HepG2 (cell line): ENCODE measurements around the gene CYP19A1. TPM values are rescaled to one million over a fixed set of nuclear protein-coding genes. Genes with fewer than 3 reads are reported as not detected.

ENCODE experiments used
- ATAC-seq: fragments of 200-7000 bp; cut with Tn5 transposase; 3 replicates; pipeline ENCODE4 v1.9.1; 2020; ENCODE audit warnings: mild to moderate bottlenecking, moderate library complexity
- BruUV-seq: library from RNA; stranded (reverse); fragments of 400-500 nt; replicated peaks from 2 replicates; lab custom pipeline; 2021; lab: Mats Ljungman, UMichigan
- CTCF ChIA-PET: fragments of 300-600 bp; formaldehyde crosslinking; extraction: SDS; loops from one replicate; lab custom pipeline; 2021; ENCODE audit warnings: low total read pairs, inconsistent platforms, low intra/inter-chr PET ratio; lab: Yijun Ruan, JAX
- POLR2A ChIA-PET: fragments of 350-600 bp; sonication (Branson Sonifier 250); formaldehyde crosslinking; loops from one replicate; lab custom pipeline; 2020; ENCODE audit warnings: antibody characterized with exemption, inconsistent platforms; lab: Yijun Ruan, JAX
- DNase-seq: peaks from one replicate; pipeline ENCODE4 v3.0.0-alpha.2; 2015; ENCODE audit warnings: low spot score
- FAIRE-seq: peaks from 3 replicates; lab custom pipeline; 2011; peaks lifted over from hg19 to GRCh38; lab: Jason Lieb, UNC
- H2AFZ ChIP-seq: one replicate; pipeline ENCODE4 v1.6.1; 2011; ENCODE audit warnings: low read length, inconsistent platforms
- H3K27ac ChIP-seq: fragments of 300-600 bp; 3 replicates; pipeline ENCODE4 v1.8.0; 2011; ENCODE audit warnings: mixed run types, mild to moderate bottlenecking, mixed read lengths, low read length, inconsistent platforms; ENCODE audit not compliant: insufficient read depth; ENCODE audit errors: extremely low read length
- H3K27me3 ChIP-seq, 2 experiments: fragments of 200-600 bp in 1 of 2; 2 replicates in 1 of 2; 3 replicates in 1 of 2; pipeline versions ENCODE4 v1.6.0 to v1.8.0; 2011; ENCODE audit warnings: low read length in 2 of 2, mild to moderate bottlenecking in 2 of 2, moderate library complexity in 2 of 2, inconsistent platforms in 1 of 2; ENCODE audit not compliant: insufficient read depth in 2 of 2, control insufficient read depth in 1 of 2
- H3K36me3 ChIP-seq, 2 experiments: fragments of 200-600 bp in 1 of 2; replicated peaks in 1 of 2; 2 replicates in 1 of 2; 3 replicates in 1 of 2; pipeline versions ENCODE4 v1.5.1 to v1.8.0; 2011; ENCODE audit warnings: low read length in 2 of 2, inconsistent platforms in 1 of 2; ENCODE audit not compliant: insufficient read depth in 2 of 2, control insufficient read depth in 1 of 2
- H3K4me1 ChIP-seq: 2 replicates; pipeline ENCODE4 v1.5.1; 2012; ENCODE audit warnings: low read length, inconsistent platforms; ENCODE audit not compliant: insufficient read depth
- H3K4me2 ChIP-seq: 2 replicates; pipeline ENCODE4 v1.6.0; 2011; ENCODE audit warnings: low read depth, low read length, inconsistent platforms
- H3K4me3 ChIP-seq, 3 experiments: fragments of 200-600 bp in 1 of 3; sonication (generic), shearing (Covaris generic) in 1 of 3; replicated peaks in 1 of 3; 2 replicates each; pipeline ENCODE4 v1.5.1; 2011 to 2016; ENCODE audit warnings: low read length in 3 of 3, inconsistent platforms in 2 of 3, low read depth in 2 of 3, mild to moderate bottlenecking in 2 of 3, control low read depth in 1 of 3, mixed read lengths in 1 of 3; ENCODE audit not compliant: insufficient read depth in 1 of 3
- H3K79me2 ChIP-seq: one replicate; pipeline ENCODE4 v1.6.1; 2011; ENCODE audit warnings: low read length, inconsistent platforms; ENCODE audit not compliant: insufficient read depth
- H3K9ac ChIP-seq: 2 replicates; pipeline ENCODE4 v1.6.0; 2011; ENCODE audit warnings: mild to moderate bottlenecking, low read depth, low read length, inconsistent platforms; ENCODE audit not compliant: insufficient read depth
- H3K9me3 ChIP-seq: 2 replicates; pipeline ENCODE4 v1.5.1; 2012; ENCODE audit warnings: mild to moderate bottlenecking, low read length
- H4K20me1 ChIP-seq: 2 replicates; pipeline ENCODE4 v1.6.0; 2011; ENCODE audit warnings: inconsistent platforms, mild to moderate bottlenecking, low read length, moderate library complexity; ENCODE audit not compliant: insufficient read depth
- FOSL1 ChIP-seq: sonication (generic); formaldehyde crosslinking; IDR thresholded peaks from 2 replicates; pipeline ENCODE4 v1.9.0; 2021; ENCODE audit warnings: missing genetic modification reagents, borderline replicate concordance
- HNRNPH1 ChIP-seq: fragments of 200-400 bp; formaldehyde crosslinking; optimal IDR thresholded peaks from 2 replicates; pipeline ENCODE3; 2017; ENCODE audit warnings: mild to moderate bottlenecking, low read depth, low read length
- SIX4 ChIP-seq: sonication (generic); formaldehyde crosslinking; IDR thresholded peaks from 2 replicates; pipeline ENCODE4 v1.4.0; 2020; ENCODE audit warnings: missing genetic modification reagents
- ZFP36L1 ChIP-seq: sonication (generic); formaldehyde crosslinking; IDR thresholded peaks from 2 replicates; pipeline ENCODE4 v1.8.0; 2022; ENCODE audit warnings: mild to moderate bottlenecking, missing genetic modification reagents, moderate library complexity
- ZNF24 ChIP-seq: fragments of 450-650 bp; IDR thresholded peaks from 2 replicates; pipeline ENCODE4 v1.6.1; 2017; ENCODE audit warnings: antibody characterized with exemption, mild to moderate bottlenecking
- ZNF660 ChIP-seq: sonication (generic); formaldehyde crosslinking; IDR thresholded peaks from 2 replicates; pipeline ENCODE4 v1.5.1; 2020; ENCODE audit warnings: mild to moderate bottlenecking, low read depth, missing genetic modification reagents, borderline replicate concordance
- ZNF792 ChIP-seq: IDR thresholded peaks from 2 replicates; pipeline ENCODE4 v1.6.1; 2016
- ZNF850 ChIP-seq: sonication (generic); formaldehyde crosslinking; conservative IDR thresholded peaks from 2 replicates; pipeline ENCODE4 v1.9.0; 2021; ENCODE audit warnings: mild to moderate bottlenecking, missing genetic modification reagents
- WGBS: methylation state at CpG from one replicate; pipeline ENCODE4 v1.1.6; 2017; ENCODE audit warnings: low lambda C conversion rate; 5-methylcytosine and 5-hydroxymethylcytosine counted together
- in situ Hi-C: cut with HindIII; loops from 2 replicates; pipeline ENCODE4 v1.10.0; 2017; ENCODE audit warnings: low pct_unique_long_range_greater_than_20kb; ENCODE audit not compliant: extremely low pct_ligation_motif_present
- intact Hi-C: fragments of 100-400 bp; cut with micrococcal nuclease; formaldehyde crosslinking; loops from one replicate; pipeline ENCODE4 v1.10.0; 2022; ENCODE audit not compliant: unreplicated experiment
- polyA plus RNA-seq, 8 experiments: library from polyadenylated mRNA; depleted of rRNA in 3 of 8; stranded (reverse) in 7 of 8; unstranded in 1 of 8; fragments of >200 nt; fragmentation: Illumina TruSeq in 4 of 8; extraction: Trizol in 4 of 8; gene quantifications; 2 replicates each; pipeline versions ENCODE4 v1.2.1 to v1.2.3, GENCODE V29; 2011 to 2016; ENCODE audit warnings: low read depth in 4 of 8, missing spikeins in 1 of 8, mixed read lengths in 1 of 8; ENCODE audit not compliant: insufficient read depth in 1 of 8
- total RNA-seq, 5 experiments: library from RNA; depleted of rRNA; stranded (reverse); fragments of >200 nt; fragmentation: Illumina TruSeq; extraction: Trizol; gene quantifications; 2 replicates each; pipeline ENCODE4 v1.2.3, GENCODE V29; 2016; ENCODE audit warnings: low read depth in 1 of 5

CYP19A1 gene
- total and polyA plus RNA-seq, 2 of the 13 experiments (the other 11 are each of a cell fraction or from before 2014, with no cell fraction given): 10.9 to 23.0 TPM

GRCh38 chr15:51180011-51180410 lies 158.4 kb downstream of the CYP19A1 start:
- 81% methylated on average over 3 of the region's 3 CpGs for WGBS
- ChIA-PET CTCF (no interaction called here), POLR2A (no interaction called here)
- H3K79me2 ChIP-seq: no peaks in the 10 kb centered on the region
- H3K36me3 ChIP-seq: no peaks in the 10 kb centered on the region
- in situ Hi-C loops: no loop called here
- FAIRE-seq (no peak), ATAC-seq (no peak)
- H3K27ac ChIP-seq: no peak overlapping the region
- H3K4me3 ChIP-seq: no peak overlapping the region
- H4K20me1 ChIP-seq: no peaks in the 10 kb centered on the region
- no TSS peak for BruUV-seq
- no peak overlapping the region for H2AFZ ChIP-seq
- H3K4me2 ChIP-seq: no peak overlapping the region
- TF ChIP-seq SIX4 (no peak), ZNF850 (CRISPR knock-in tag) (no peak), ZFP36L1 (CRISPR knock-in tag) (no peak)
- TF ChIP-seq, all 625 proteins: peak for 0
- Histone ChIP-seq H3K9ac (no peak overlapping the region), H3K9me3 (no peaks in the 10 kb centered on the region), H3K4me1 (peaks cover 6% of the 10 kb centered on the region; the same call in 1 of the 2 replicates), H3K27me3 (no peaks in the 10 kb centered on the region)
- intact Hi-C loops: no loop called here
- no peak for DNase-seq

GRCh38 chr15:51172193-51172592 lies 166.2 kb downstream of the CYP19A1 start:
- Histone ChIP-seq H3K27me3 (no peaks in the 10 kb centered on the region), H2AFZ (no peak overlapping the region), H3K27ac (no peak overlapping the region), H3K4me3 (no peak overlapping the region), H3K9ac (no peak overlapping the region), H3K9me3 (no peaks in the 10 kb centered on the region), H3K4me2 (no peak overlapping the region), H3K4me1 (no peaks in the 10 kb centered on the region), H3K36me3 (no peaks in the 10 kb centered on the region), H4K20me1 (no peaks in the 10 kb centered on the region), H3K79me2 (no peaks in the 10 kb centered on the region)
- no peak for ATAC-seq
- in situ Hi-C loops: no loop called here
- WGBS: 79% methylated on average over 3 of the region's 3 CpGs
- ChIA-PET CTCF (no interaction called here), POLR2A (no interaction called here)
- no peak for DNase-seq
- no peak for FAIRE-seq
- no peak for TF ChIP-seq ZNF792 (CRISPR knock-in tag)
- no peak for TF ChIP-seq ZNF660 (CRISPR knock-in tag)
- TF ChIP-seq HNRNPH1: no peak
- no peak for TF ChIP-seq FOSL1 (CRISPR knock-in tag)
- no peak for TF ChIP-seq ZNF24
- intact Hi-C loops: no loop called here
- BruUV-seq: no TSS peak
